Umbilical cord (tissue), 2 donors: ENCODE measurements around the gene MEDAG. TPM values are rescaled to one million over a fixed set of nuclear protein-coding genes. Genes with fewer than 3 reads are reported as not detected.
"Not testable (repeated sequence)": the region's sequence is repeated elsewhere in the genome, so short reads cannot be mapped to it uniquely, and the experiment has no call there.

ENCODE experiments used
- DNase-seq: peaks from one replicate; pipeline ENCODE4 v3.0.0-alpha.2; 2015; ENCODE audit warnings: low spot score
- total RNA-seq: library from RNA; depleted of rRNA; stranded (reverse); fragments of >200 nt; gene quantifications from one replicate; pipeline ENCODE4 v1.2.3, GENCODE V29; 2014; ENCODE audit warnings: low replicate concordance; ENCODE audit not compliant: insufficient read depth

The MEDAG gene
- total RNA-seq, 1 donor from 2014 or later = 61.2 TPM

GRCh38 chr13:30907121-30907861, 1.2 kb downstream of the MEDAG start:
- peak; percentile 62 for DNase-seq

DNA sequence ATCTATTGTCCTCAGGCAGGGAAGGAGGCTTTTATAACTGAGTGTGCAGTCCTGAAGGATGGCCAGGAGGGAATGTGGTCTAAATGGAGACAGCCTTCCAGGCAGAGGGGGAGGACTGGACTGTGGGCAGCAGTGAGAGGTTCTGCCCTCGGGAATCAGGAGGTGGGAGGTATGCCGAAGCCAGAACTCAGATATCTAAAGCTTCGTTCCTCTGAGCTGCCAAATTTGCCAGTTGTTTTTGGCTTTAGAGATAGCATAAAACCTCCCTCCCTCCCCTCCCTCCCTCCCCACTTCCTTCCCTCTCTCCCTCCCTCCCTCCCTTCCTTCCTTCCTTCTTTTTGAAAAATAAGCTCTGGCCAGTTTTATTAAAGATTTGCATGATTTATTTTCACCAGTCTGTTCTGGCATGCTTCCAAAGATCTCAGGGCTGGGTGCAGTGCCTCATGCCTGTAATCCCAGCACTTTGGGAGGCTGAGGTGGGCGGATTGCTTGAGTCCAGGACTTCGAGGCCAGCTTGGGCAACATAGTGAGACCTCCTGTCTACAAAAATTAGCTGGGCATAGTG, 2.4 kb downstream of the MEDAG start:
- peak; percentile 88 for DNase-seq

DNA sequence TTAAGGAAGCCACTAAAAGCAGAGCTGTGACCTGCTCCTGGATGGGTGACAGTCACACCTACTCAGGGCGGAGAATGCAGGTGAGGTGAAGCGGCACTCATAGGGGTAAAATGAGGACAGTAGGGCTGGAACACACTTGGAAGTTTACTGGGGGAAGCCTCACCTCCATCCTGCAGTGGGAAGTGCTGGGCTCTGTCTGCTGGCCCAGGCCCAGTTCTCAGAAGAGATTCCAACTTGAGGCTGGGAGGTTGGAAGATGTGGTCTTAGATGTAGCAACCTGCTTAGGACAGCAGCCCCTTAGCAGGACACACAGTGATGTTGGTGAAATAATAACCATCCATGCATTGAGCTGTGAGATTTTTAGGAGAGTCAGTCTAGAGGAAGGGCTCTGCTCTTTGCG, 4.6 kb downstream of the MEDAG start:
- DNase-seq = no peak

GRCh38 chr13:30915691-30916541, 9.8 kb downstream of the MEDAG start:
- no peak for DNase-seq

GRCh38 chr13:30916991-30917390, 10.9 kb downstream of the MEDAG start:
- no peak for DNase-seq

DNA sequence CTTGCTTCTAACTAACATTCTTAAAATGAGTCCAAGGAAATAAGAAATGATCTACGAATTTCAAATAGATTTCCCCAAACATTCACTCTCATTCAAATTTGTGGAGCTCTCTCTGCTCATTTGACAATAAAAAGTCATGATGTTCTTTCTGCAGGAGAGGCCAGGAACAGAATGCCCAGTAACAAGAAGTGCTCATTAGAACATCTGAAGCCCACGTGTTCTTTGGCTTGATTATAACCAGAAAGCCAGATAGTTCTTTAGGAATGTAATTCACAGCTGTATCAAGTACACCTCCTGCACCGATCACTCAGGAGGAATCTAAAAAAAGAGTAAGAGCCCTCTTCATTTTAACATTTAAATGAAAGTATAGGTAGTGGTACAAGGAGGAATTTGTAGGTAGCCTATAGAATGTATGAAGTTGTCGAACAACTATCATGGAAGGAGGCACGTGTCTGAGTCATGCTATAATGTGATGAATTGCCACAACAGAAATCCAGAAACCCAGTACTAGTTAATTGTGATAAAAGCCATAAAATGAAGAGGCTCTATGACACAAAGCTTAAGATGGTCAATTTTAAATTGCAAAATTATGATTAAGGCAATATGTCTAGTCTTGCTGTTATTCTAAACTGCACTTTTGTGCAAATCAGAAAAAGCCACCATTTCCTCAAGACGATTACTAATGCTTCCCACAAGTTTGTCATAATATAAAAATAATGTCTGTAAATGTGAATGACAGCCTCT, 12.8 kb downstream of the MEDAG start:
- no peak for DNase-seq

- no peak for DNase-seq
These were observed 14.3 kb downstream of the MEDAG start for GRCh38 chr13:30920162-30920909.

DNA sequence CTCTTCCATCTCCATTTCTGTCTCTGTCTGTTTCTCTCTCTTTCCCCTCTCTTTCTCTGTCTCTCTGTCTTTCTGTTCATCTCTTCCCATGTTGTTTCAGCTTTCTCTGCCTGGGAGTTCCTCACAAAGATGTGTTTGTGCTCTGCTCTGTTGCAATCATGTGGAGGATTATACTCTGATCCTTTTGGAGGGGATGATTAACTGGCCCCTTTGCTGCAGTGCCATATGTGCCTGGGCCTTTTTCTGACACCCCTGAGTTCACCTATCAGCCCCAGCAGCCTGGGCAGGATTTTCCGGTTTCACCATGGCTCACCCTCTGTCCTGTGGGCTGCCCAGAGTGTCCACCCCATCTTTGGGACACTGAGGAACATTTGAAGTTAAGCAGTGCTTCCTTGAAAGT, 17.3 kb downstream of the MEDAG start:
- peak; percentile 69 for DNase-seq

- no peak for DNase-seq
These were observed 18.6 kb downstream of the MEDAG start for GRCh38 chr13:30924721-30925120.

DNA sequence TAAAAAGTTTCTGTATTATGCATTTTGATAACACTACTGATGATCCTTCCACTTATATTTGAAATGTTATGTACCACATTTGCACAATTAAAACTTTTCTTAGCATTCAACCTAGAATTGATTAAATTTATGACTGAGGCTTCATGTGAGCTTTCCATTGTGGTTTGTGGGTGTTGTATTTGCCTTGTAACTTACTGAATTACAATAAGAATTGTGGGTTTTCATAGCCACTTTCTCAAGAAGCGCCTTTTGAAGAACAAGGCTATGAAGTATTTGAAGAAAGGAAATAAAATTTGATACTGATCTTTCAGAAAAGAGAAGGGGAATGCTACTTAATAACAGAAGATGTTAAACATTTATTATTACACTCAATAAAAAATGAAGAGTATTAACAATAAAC, 19.4 kb downstream of the MEDAG start:
- DNase-seq = no peak

GRCh38 chr13:30926781-30927180, 20.7 kb downstream of the MEDAG start:
- DNase-seq = no peak

- DNase-seq = not testable (repeated sequence)
These were observed 21.1 kb downstream of the MEDAG start for GRCh38 chr13:30927188-30927587.

GRCh38 chr13:30927595-30927994, 21.5 kb downstream of the MEDAG start:
- no peak for DNase-seq

GRCh38 chr13:30928978-30929377, 22.9 kb downstream of the MEDAG start:
- DNase-seq = no peak

DNA sequence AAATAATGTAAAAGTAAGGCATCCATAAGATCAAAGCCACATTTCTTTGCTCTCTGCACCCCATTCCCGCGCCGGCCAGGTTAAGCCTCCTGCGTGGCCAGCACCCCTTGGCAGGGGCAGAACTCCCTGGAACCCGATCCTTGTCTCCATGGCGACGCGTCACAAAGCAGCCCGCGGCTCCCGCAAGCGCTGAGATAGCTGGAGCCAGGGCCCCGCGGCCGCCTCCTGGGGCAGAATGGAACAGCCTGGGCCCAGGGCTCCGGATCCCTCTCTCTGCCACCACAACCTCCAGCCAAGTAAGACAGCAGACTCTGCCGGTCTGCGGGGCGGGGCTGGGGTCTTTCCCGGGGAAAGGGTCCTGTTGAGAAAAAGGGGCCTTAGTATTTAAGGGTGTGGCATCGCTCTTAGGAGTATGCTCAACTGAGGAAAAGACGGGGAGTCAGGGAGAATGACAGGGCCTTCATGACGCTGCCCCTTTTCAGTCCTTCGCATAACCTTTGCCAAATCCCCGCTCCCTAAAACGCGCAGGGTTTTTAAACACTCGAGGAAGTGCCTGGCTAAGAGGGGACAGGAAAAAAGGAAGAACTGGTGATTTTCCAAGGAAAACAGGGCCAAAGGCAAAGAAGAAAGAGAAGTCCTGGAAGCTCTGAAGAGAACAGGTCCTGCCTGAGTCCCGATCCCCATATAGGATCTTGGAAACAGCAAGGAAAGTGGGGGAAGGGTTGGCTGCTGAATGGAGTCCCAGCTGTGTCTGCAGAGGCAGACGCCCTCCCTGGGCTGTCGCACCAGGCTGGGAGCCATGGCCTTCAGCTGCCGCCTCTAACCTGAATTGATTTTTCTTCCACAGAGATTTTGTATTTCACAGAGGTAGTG, 26.6 kb downstream of the MEDAG start, which contains the start of gene TEX26:
Gene TEX26, plus strand, starts transcription at position 176 of the 873 bp plus-strand sequence. Its CDS starts 60 bp downstream, at position 236.
- DNase-seq = peak; percentile 42

DNA sequence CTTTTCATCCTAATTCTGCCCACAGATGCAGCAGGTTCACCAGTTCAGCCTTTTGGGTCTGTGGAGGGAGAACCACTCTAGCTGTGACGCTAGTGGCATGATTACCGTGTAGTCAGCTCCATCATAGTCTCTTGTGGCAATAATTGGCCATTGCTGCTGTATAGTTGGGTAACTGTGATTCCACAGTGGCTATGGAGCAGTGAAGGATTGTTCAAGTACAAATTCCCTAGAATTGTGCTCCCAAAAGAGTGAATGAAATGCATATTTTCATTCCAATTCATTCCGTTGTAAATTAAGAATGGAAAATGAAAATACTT, 27.2 kb downstream of the MEDAG start:
- DNase-seq = no peak

DNA sequence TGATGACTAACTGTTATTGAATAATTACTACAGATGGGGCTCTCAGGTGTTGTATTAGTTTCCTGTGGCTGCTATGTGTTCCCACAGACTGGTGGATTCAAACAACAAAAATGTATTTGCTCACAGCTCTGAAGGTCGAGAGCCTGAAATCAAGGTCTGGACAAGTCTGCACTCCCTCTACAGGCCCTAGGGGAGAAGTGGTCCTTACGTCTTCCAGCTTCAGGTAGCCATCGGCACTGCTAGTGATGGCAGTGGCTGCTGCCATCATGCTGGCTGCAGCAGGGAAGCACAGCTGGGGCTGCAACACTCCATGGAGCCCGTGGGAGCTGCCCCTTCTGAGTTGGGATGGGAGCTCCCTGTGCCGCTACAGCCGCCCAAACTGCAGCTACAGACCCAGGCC, 28.3 kb downstream of the MEDAG start:
- no peak for DNase-seq

- no peak for DNase-seq
These were observed 28.7 kb downstream of the MEDAG start for GRCh38 chr13:30934803-30935202.

DNA sequence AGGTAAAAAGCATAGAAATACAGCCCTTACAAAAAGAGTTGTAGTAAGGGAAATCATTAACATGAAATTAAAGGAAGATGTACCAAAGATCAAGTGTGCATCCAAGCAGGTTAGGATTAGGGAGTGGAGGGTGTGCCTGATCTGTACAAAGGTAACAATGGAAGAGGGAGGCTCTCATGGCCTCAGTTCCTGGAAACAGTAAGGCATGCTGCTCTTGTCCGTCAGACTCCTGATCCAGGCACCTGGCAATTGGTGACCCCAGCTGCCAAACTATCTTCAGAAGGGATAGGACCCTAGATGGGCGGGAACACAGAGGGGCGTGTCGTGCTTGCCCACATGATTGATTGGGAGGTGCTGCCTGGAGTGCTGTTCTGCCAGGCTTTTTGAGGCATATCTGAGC, 30.9 kb downstream of the MEDAG start:
- DNase-seq = no peak

DNA sequence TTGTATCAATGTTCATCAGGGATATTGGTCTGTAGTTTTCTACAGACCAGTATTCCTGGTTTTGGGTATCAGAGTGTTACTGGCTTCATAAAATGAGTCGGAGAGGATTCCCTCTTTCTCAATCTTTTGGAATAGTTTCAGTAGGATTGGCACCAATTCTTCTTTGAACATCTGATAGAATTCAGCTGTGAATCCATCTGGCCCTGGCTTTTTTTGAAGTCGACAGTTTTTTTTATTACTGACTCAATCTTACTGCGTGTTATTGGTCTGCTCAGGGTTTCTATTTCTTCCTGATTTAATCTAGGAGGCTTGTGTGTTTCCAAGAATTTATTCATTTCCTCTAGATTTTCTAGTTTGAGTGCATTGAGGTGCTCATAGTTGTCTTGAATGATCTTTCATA, 37.8 kb downstream of the MEDAG start:
- DNase-seq = no peak
